GM18517 (cell line): ENCODE data around the gene BEST4.
"Not testable (repeated sequence)": the region's sequence is repeated elsewhere in the genome, so short reads cannot be mapped to it uniquely, and the experiment has no call there.

Experiments used
- ATAC-seq: cut with Tn5 transposase; IDR thresholded peaks from one replicate; pipeline ENCODE4 v1.9.1; 2021; ENCODE audit warnings: mild to moderate bottlenecking, moderate library complexity; ENCODE audit not compliant: unreplicated experiment

The BEST4 gene

GRCh38 chr1:44778705-44779576, 9.0 kb downstream of the BEST4 start:
- no peak for ATAC-seq

DNA sequence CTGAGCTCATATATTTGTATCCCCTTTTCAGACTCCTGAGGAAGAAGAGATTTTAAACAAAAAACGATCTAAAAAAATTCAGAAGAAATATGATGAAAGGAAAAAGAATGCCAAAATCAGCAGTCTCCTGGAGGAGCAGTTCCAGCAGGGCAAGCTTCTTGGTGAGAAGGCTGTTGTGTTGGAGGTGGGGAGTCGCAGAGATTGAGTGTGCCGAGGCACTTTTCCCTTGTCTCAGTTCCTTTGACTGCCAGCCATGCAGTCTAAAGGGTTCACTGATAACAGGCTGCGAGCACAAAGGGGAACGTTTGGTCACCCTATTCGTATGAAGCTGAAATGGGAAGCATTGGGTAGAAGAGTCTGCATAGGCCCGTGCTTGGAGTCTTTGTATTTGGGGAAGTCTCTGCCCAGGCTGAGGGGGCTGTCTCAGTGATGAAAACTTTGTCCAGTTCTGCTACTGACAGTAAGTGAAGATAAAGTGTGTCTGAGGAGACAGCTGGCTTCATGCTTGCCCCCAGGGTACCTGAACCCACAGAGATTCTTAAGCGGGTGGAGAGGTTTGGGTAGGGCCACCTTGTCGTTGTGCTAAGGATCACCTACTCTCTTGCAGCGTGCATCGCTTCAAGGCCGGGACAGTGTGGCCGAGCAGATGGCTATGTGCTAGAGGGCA, 9.9 kb downstream of the BEST4 start:
- ATAC-seq = no peak

- ATAC-seq = no peak
These were observed 10.4 kb downstream of the BEST4 start for GRCh38 chr1:44777547-44777946.

DNA sequence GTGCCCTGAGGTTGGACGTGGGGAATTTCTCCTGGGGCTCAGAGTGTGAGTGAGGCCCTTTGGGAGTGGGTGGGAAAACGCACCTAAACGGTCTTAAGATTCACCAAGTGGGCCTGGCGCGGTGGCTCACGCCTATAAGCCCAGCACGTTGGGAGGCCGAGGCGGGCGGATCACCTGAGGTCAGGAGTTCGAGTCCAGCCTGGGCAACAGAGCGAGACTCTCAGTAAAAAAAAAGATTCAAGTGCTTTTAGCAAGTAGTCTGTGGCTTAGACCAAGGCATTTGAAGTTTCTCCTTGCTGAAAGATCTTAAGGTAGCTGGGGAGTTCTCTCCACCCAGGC, 11.3 kb downstream of the BEST4 start:
- ATAC-seq = no peak

GRCh38 chr1:44775930-44776729, 11.8 kb downstream of the BEST4 start:
- peak; percentile 10 for ATAC-seq

- peak; percentile 83 for ATAC-seq
These were observed 12.7 kb downstream of the BEST4 start, which contains the start of gene RPS8 for GRCh38 chr1:44775078-44775929. Gene RPS8, plus strand, starts transcription at chr1:44775540. Its CDS starts 57 bp downstream, at chr1:44775597.

DNA sequence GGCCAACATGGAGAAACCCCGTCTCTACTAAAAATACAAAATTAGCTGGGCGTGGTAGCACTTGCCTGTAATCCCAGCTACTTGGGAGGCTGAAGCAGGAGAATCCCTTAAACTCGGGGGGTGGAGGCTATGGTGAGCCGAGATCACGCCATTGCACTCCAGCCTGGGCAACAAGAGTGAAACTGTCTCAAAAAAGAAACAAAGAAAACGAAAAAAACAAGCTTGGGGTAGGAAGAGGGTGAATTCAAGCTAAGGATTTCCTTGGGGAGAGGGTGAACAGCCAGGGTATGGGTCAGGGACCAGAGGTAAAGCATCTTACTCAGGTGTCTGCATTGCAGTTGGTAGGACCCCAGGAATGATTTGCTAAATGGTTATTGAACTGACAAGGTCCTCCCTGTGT, 21.5 kb downstream of the BEST4 start:
- not testable (repeated sequence) for ATAC-seq

GRCh38 chr1:44760876-44761275, 27.1 kb downstream of the BEST4 start:
- no peak for ATAC-seq

GRCh38 chr1:44759077-44759476, 28.9 kb downstream of the BEST4 start:
- no peak for ATAC-seq

DNA sequence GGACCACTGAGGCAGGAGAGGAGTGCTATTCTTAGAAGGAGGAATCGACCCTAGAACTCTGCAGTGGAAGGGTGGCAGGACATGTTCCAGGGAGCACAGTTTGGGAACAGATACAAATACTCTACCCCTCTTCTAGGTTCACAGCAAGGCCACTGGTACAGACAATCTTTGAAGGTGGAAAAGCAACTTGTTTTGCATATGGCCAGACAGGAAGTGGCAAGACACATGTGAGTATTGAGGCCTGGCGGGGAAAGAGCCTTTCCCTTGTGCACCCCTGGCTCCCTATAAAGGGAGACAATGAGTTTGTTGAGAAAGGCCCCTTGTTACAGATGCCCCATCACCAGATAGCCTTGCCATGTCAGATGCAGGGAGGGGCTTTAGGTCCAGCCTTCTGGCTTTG, 30.6 kb downstream of the BEST4 start:
- ATAC-seq = no peak

DNA sequence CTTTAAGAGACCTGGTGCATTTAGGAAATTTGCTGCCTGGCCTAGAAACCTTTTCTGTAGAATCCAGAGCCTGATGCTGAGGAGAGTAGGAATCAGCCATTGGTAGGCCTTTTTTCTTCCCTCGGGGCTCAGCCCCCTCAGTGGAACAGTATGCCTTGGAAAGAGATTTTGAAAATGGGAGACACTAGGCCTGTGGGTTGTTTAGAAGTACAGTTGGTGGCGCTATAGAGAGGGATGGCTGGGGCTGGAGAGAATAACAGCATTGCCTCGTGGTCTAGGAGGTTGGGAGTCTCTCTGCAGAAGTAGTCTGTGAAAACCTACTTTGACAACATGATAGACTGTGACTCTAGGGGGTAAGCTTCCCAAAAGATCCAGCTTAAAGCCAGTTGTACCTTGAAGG, 40.1 kb downstream of the BEST4 start:
- ATAC-seq = no peak

DNA sequence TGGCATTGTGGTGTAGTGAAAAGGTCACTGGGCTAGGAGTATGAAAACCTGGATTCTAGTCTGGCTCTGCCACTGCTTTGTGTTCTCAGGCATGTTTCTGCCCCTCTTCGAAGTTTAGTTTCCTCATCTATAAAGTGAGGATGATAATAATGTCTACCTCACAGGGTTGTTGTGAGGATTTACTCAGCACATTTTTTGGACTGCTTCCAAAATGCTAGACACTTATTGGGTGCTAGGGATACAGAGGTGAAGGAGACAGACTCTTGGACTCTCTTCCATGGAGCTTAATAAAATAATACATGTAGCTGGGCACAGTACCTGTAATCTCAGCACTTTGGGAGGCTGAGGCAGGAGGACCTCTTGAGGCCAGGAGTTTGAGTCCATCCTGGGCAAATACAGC, 44.8 kb downstream of the BEST4 start:
- ATAC-seq = no peak

GRCh38 chr1:44740179-44740617, 47.8 kb downstream of the BEST4 start:
- ATAC-seq = no peak

GRCh38 chr1:44739307-44740178, 48.4 kb downstream of the BEST4 start, which contains the start of gene KIF2C:
Gene KIF2C, plus strand, starts transcription at chr1:44739837. Its CDS starts 96 bp downstream, at chr1:44739933.
- peak; percentile 91 for ATAC-seq

DNA sequence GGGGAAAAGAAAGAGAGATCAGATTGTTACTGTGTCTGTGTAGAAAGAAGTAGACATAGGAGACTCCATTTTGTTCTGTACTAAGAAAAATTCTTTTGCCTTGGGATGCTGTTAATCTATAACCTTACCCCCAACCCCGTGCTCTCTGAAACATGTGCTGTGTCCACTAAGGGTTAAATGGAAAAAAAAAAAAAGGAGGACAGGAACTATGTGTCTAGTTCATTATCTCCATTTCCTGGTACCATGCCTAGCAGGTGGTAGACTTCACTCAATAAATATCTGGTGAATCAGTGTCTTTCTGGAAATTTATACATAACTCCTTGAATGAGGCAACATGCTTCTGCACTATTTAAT, 49.0 kb downstream of the BEST4 start:
- not testable (repeated sequence) for ATAC-seq

DNA sequence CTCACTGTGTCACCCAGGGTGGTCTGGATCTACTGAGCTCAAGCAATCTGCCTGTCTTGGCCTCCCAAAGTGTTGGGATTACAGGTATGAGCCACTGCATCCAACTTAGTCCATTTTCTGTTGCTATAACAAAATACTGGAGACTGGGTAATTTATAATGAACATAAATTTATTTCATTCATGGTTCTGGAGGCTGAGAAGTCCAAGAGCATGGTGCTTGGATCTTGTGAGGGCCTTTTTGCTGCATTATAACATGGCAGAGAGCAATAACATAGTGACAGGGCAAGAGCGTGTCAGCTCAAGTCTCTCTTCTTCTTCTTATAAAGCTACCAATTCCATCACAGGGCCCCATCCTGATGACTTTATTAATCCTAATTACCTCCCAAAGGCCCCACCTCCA, 52.0 kb downstream of the BEST4 start:
- ATAC-seq = no peak

GRCh38 chr1:44733784-44734183, 54.2 kb downstream of the BEST4 start:
- no peak for ATAC-seq
